Fibroblast of lung (primary cell): ENCODE data around the gene APCDD1L. TPM values are rescaled to one million over a fixed set of nuclear protein-coding genes. Genes with fewer than 3 reads are reported as not detected.

Source experiments
- DNase-seq, 2 donors: peaks; one replicate each; pipeline versions ENCODE4 v3.0.0 to v3.0.0-alpha.2; 2010; ENCODE audit warnings: low read depth in 2 of 2
- H2AFZ ChIP-seq: 2 replicates; pipeline ENCODE4 v1.5.1; 2012; ENCODE audit warnings: low read length, control low read depth, inconsistent platforms
- H3K27ac ChIP-seq: 2 replicates; pipeline ENCODE4 v1.5.1; 2011; ENCODE audit warnings: low read length, control low read depth; ENCODE audit not compliant: insufficient read depth
- H3K27me3 ChIP-seq: 2 replicates; pipeline ENCODE4 v1.5.1; 2011; ENCODE audit warnings: mild to moderate bottlenecking, low read length; ENCODE audit not compliant: control insufficient read depth, insufficient read depth
- H3K36me3 ChIP-seq: 2 replicates; pipeline ENCODE4 v1.5.1; 2011; ENCODE audit warnings: low read length; ENCODE audit not compliant: control insufficient read depth, insufficient read depth
- H3K4me1 ChIP-seq: 2 replicates; pipeline ENCODE4 v1.5.1; 2011; ENCODE audit warnings: low read length; ENCODE audit not compliant: control insufficient read depth, insufficient read depth; ENCODE audit errors: extremely low read depth
- H3K4me2 ChIP-seq: 2 replicates; pipeline ENCODE4 v1.5.1; 2011; ENCODE audit warnings: low read length, control low read depth; ENCODE audit not compliant: insufficient read depth; ENCODE audit errors: extremely low read depth
- H3K4me3 ChIP-seq, 4 experiments: fragments of 200-600 bp in 1 of 4; sonication (generic) in 1 of 4; replicated peaks in 1 of 4; 2 replicates each; pipeline ENCODE4 v1.5.1; 2011 to 2016; ENCODE audit warnings: low read length in 4 of 4, low read depth in 3 of 4, mild to moderate bottlenecking in 3 of 4, control low read depth in 2 of 4, inconsistent platforms in 1 of 4, mixed read lengths in 1 of 4; ENCODE audit not compliant: insufficient read depth in 1 of 4; ENCODE audit errors: control extremely low read depth in 1 of 4
- H3K79me2 ChIP-seq: 2 replicates; pipeline ENCODE4 v1.5.1; 2012; ENCODE audit warnings: mild to moderate bottlenecking, low read length, inconsistent platforms; ENCODE audit not compliant: control insufficient read depth, insufficient read depth
- H3K9ac ChIP-seq: 2 replicates; pipeline ENCODE4 v1.5.1; 2011; ENCODE audit warnings: mild to moderate bottlenecking, low read length, control low read depth; ENCODE audit not compliant: insufficient read depth
- H3K9me3 ChIP-seq: 2 replicates; pipeline ENCODE4 v1.5.1; 2012; ENCODE audit warnings: low read depth, low read length; ENCODE audit not compliant: control insufficient read depth, insufficient read depth
- H4K20me1 ChIP-seq: 2 replicates; pipeline ENCODE4 v1.5.1; 2011; ENCODE audit warnings: low read length; ENCODE audit not compliant: control insufficient read depth, insufficient read depth; ENCODE audit errors: extremely low read depth
- CTCF ChIP-seq, 2 donors: IDR thresholded peaks in 1 of 2; conservative IDR thresholded peaks in 1 of 2; 1 replicate in 1 of 2; 2 replicates in 1 of 2; pipeline ENCODE4 v1.5.1; 2011 to 2012; ENCODE audit warnings: low read length in 2 of 2, control low read depth in 1 of 2, inconsistent platforms in 1 of 2, low read depth in 1 of 2, mild to moderate bottlenecking in 1 of 2
- EZH2 ChIP-seq: IDR thresholded peaks from 2 replicates; pipeline ENCODE4 v1.5.1; 2012; ENCODE audit warnings: low read length, control low read depth, mild to moderate bottlenecking; ENCODE audit errors: missing control alignments
- polyA plus RNA-seq, 2 donors: library from polyadenylated mRNA; depleted of rRNA in 1 of 2; stranded (reverse) in 1 of 2; unstranded in 1 of 2; fragments of >200 nt; gene quantifications; 2 replicates each; pipeline ENCODE4 v1.2.1, GENCODE V29; 2011 to 2012; ENCODE audit warnings: missing spikeins in 1 of 2
- total RNA-seq: library from RNA; depleted of rRNA; stranded (reverse); fragments of >200 nt; gene quantifications from 2 replicates; pipeline ENCODE4 v1.2.1, GENCODE V29; 2014

Gene APCDD1L
- total and polyA plus RNA-seq, 2 donors (not counting 1 experiment from before 2014, with no cell fraction given) = 0.18 to 0.99 TPM

GRCh38 chr20:58537831-58538230 is 22.6 kb upstream of the APCDD1L start:
- Histone ChIP-seq H2AFZ (no peak overlapping the region), H3K9ac (no peak overlapping the region), H3K36me3 (no peaks in the 10 kb centered on the region), H3K4me3 (no peak overlapping the region), H3K27ac (no peak overlapping the region), H3K79me2 (no peaks in the 10 kb centered on the region), H4K20me1 (no peaks in the 10 kb centered on the region), H3K27me3 (no peaks in the 10 kb centered on the region), H3K4me2 (no peak overlapping the region), H3K9me3 (no peaks in the 10 kb centered on the region), H3K4me1 (no peaks in the 10 kb centered on the region)
- TF ChIP-seq EZH2 (no peak), CTCF (conservative IDR thresholded peaks at IDR 0.05 in 1 of 2, IDR thresholded peaks at IDR 0.05 in 1 of 2; ENCODE audit: low read depth in 1 of 2, low read length in 2 of 2) (no peak)
- no peak for DNase-seq

- no peaks in the 10 kb centered on the region for H3K27me3 ChIP-seq
Observed at GRCh38 chr20:58536289-58536688, 21.1 kb upstream of the APCDD1L start.

GRCh38 chr20:58531657-58532056 is 16.5 kb upstream of the APCDD1L start:
- Histone ChIP-seq H3K4me3 (no peak overlapping the region), H3K27me3 (no peaks in the 10 kb centered on the region), H2AFZ (no peak overlapping the region), H3K27ac (no peak overlapping the region), H3K9me3 (no peaks in the 10 kb centered on the region), H3K4me1 (no peaks in the 10 kb centered on the region), H3K79me2 (no peaks in the 10 kb centered on the region), H4K20me1 (no peaks in the 10 kb centered on the region), H3K4me2 (no peak overlapping the region), H3K9ac (no peak overlapping the region), H3K36me3 (no peaks in the 10 kb centered on the region)
- no peak for DNase-seq
- TF ChIP-seq CTCF (conservative IDR thresholded peaks at IDR 0.05 in 1 of 2, IDR thresholded peaks at IDR 0.05 in 1 of 2; ENCODE audit: low read depth in 1 of 2, low read length in 2 of 2) (no peak), EZH2 (no peak)

More at GRCh38 chr20:58536289-58536688, 21.1 kb upstream of the APCDD1L start:
- Histone ChIP-seq H3K4me2 (no peak overlapping the region), H3K4me3 (no peak overlapping the region), H3K4me1 (no peaks in the 10 kb centered on the region), H2AFZ (no peak overlapping the region), H3K79me2 (no peaks in the 10 kb centered on the region), H4K20me1 (no peaks in the 10 kb centered on the region), H3K9me3 (no peaks in the 10 kb centered on the region), H3K36me3 (no peaks in the 10 kb centered on the region), H3K9ac (no peak overlapping the region), H3K27ac (no peak overlapping the region)
- TF ChIP-seq CTCF (conservative IDR thresholded peaks at IDR 0.05 in 1 of 2, IDR thresholded peaks at IDR 0.05 in 1 of 2; ENCODE audit: low read depth in 1 of 2, low read length in 2 of 2) = no peak
- TF ChIP-seq EZH2 = no peak
- no peak for DNase-seq
